ENCODE data around the gene SMIM5. TPM values are rescaled to one million over a fixed set of nuclear protein-coding genes. Genes with fewer than 3 reads are reported as not detected.

The SMIM5 gene
- total RNA-seq, 2 donors from 2014 or later, result 0.27 to 0.28 TPM

DNA sequence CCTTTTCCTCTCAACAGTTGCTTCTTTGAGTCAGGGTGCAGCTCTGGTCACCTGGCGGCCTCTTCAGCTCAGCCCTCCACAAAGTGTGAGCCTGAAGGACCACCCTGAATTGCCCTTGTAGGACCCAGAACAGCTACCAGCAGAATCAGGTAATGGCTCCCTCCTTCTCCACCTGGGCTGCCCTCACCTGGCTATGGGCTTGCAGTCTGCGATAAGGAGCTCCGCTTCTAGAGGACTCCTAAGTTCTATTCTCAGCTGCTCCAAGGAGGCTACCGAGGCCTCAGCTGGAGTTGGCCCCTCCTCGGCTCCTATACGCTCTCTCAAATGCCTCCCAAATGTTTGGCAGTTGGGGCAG lies 13.4 kb downstream of the SMIM5 start:
- H3K27me3 ChIP-seq (replicated peaks; ENCODE audit: insufficient read depth), result no peaks in the 10 kb centered on the region
- H3K9me3 ChIP-seq, result no peaks in the 10 kb centered on the region
- no peak for DNase-seq (ENCODE audit: low spot score)
- no peak overlapping the region for H3K4me3 ChIP-seq
- no peak for ATAC-seq (ENCODE audit: insufficient number of reproducible peaks, low FRiP score, low read depth)
- no peaks in the 10 kb centered on the region for H3K4me1 ChIP-seq (ENCODE audit: control insufficient read depth in 1 of 2, low read depth in 2 of 2)
- TF ChIP-seq, protein P1, sequence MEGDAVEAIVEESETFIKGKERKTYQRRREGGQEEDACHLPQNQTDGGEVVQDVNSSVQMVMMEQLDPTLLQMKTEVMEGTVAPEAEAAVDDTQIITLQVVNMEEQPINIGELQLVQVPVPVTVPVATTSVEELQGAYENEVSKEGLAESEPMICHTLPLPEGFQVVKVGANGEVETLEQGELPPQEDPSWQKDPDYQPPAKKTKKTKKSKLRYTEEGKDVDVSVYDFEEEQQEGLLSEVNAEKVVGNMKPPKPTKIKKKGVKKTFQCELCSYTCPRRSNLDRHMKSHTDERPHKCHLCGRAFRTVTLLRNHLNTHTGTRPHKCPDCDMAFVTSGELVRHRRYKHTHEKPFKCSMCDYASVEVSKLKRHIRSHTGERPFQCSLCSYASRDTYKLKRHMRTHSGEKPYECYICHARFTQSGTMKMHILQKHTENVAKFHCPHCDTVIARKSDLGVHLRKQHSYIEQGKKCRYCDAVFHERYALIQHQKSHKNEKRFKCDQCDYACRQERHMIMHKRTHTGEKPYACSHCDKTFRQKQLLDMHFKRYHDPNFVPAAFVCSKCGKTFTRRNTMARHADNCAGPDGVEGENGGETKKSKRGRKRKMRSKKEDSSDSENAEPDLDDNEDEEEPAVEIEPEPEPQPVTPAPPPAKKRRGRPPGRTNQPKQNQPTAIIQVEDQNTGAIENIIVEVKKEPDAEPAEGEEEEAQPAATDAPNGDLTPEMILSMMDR (IDR thresholded peaks at IDR 0.05), result no peak
- peaks cover 25% of the 10 kb centered on the region for H3K36me3 ChIP-seq
- no peak overlapping the region for H3K27ac ChIP-seq

DNA sequence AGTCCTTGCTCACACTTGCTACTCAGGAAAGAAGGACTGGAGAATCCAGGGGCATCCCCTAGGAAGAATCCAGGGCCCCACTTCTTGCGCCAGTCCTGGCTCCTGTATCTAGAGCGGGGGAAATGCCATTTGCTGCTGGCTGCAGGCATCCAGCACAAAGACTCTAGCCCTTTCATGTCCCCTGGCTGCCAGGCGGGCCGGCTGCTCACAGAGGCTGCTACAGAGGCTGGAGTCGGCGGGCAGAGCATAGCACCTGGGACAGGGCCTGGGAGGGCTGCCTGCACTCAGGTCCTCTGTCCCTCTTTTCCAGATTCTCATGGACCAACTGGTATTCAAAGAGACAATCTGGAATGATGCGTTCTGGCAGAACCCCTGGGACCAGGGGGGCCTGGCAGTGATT lies 13.8 kb downstream of the SMIM5 start:
- H3K27me3 ChIP-seq (replicated peaks; ENCODE audit: insufficient read depth), result no peaks in the 10 kb centered on the region
- H3K27ac ChIP-seq, result no peak overlapping the region
- no peak overlapping the region for H3K4me3 ChIP-seq
- TF ChIP-seq, protein P1 (IDR thresholded peaks at IDR 0.05), result no peak
- DNase-seq (ENCODE audit: low spot score) (no peak), ATAC-seq (ENCODE audit: insufficient number of reproducible peaks, low FRiP score, low read depth) (no peak)
- H3K4me1 ChIP-seq (ENCODE audit: control insufficient read depth in 1 of 2, low read depth in 2 of 2), result no peaks in the 10 kb centered on the region
- no peaks in the 10 kb centered on the region for H3K9me3 ChIP-seq
- peaks cover 27% of the 10 kb centered on the region for H3K36me3 ChIP-seq

DNA sequence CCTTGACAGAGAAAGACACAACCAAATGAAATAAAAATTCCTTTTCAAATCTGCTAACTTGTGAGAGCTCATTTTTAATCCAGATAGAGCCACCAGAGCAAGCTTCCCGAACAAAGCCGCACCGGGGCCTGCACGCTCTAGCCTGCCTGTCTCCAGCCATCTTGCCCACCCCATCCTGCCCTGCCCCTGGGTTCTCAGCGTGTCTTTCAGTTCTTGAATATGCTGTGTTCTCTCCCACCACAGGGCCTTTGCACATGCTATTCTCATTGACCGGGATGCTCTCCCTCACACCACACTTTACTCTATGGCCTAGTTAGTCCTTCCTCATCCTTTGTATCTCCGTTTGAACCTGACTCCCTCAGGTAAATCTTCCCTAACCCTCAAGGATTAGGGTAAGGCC lies 14.7 kb downstream of the SMIM5 start:
- DNase-seq (ENCODE audit: low spot score) (no peak), ATAC-seq (ENCODE audit: insufficient number of reproducible peaks, low FRiP score, low read depth) (no peak)
- H3K27ac ChIP-seq, result no peak overlapping the region
- TF ChIP-seq, protein P1 (IDR thresholded peaks at IDR 0.05), result no peak
- no peak overlapping the region for H3K4me3 ChIP-seq
- H3K9me3 ChIP-seq, result no peaks in the 10 kb centered on the region
- no peaks in the 10 kb centered on the region for H3K27me3 ChIP-seq (replicated peaks; ENCODE audit: insufficient read depth)
- H3K4me1 ChIP-seq (ENCODE audit: control insufficient read depth in 1 of 2, low read depth in 2 of 2), result no peaks in the 10 kb centered on the region
- H3K36me3 ChIP-seq, result peaks cover 32% of the 10 kb centered on the region

DNA sequence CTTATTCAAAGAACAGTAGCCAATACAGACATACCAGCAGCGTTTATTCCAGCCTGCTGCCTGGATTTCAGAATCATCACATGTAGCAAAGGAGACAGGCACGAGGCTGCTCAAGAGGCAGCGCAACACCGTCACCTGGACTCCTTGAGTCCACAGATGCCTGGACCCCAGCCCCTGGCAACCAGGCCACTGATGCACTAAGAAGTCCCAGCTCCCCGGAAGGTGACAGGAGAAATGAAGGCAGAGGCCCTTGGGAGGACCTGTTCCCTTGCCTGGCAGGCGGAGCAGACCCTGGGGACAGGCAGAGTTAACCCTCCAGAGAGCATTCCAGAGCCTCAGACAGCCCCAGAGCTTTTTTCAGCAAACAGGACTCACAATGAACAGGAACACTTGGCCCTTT lies 16.5 kb downstream of the SMIM5 start:
- no peaks in the 10 kb centered on the region for H3K27me3 ChIP-seq (replicated peaks; ENCODE audit: insufficient read depth)
- no peak for ATAC-seq (ENCODE audit: insufficient number of reproducible peaks, low FRiP score, low read depth)
- DNase-seq (ENCODE audit: low spot score), result no peak
- H3K36me3 ChIP-seq, result peaks cover 32% of the 10 kb centered on the region
- no peak overlapping the region for H3K27ac ChIP-seq
- H3K9me3 ChIP-seq, result no peaks in the 10 kb centered on the region
- no peaks in the 10 kb centered on the region for H3K4me1 ChIP-seq (ENCODE audit: control insufficient read depth in 1 of 2, low read depth in 2 of 2)
- TF ChIP-seq, protein P1 (IDR thresholded peaks at IDR 0.05), result no peak
- no peak overlapping the region for H3K4me3 ChIP-seq

DNA sequence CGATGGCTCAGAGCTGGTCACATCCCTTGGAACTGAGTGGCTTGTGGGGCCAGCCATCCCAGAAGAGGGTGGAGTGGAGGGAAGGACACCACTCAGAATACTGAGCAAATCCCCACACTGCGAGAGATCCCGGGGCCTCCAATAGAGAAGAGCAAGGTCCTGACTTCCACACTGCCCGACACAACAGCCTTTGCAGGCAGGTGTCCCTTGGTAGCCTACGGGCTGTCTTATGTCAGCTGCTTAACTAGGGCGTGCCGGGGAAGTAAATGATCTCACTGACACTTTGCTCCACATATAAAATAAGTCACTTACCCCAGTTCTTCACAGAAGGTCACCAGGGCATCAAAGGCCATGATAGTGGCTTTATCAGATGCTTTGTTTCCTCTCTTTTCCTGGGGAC lies 17.6 kb downstream of the SMIM5 start:
- DNase-seq (ENCODE audit: low spot score), result no peak
- ATAC-seq (ENCODE audit: insufficient number of reproducible peaks, low FRiP score, low read depth), result no peak
- Histone ChIP-seq H3K27me3 (replicated peaks; ENCODE audit: insufficient read depth) (no peaks in the 10 kb centered on the region), H3K9me3 (no peaks in the 10 kb centered on the region), H3K27ac (no peak overlapping the region), H3K4me1 (ENCODE audit: control insufficient read depth in 1 of 2, low read depth in 2 of 2) (no peaks in the 10 kb centered on the region), H3K36me3 (peaks cover 35% of the 10 kb centered on the region), H3K4me3 (no peak overlapping the region)
- TF ChIP-seq, protein P1 (IDR thresholded peaks at IDR 0.05), result no peak

All from thoracic aorta (tissue), 2 donors.